ENCODE results near the gene PFDN4.
"Not testable (repeated sequence)": the region's sequence is repeated elsewhere in the genome, so short reads cannot be mapped to it uniquely, and the experiment has no call there.

The PFDN4 gene

DNA sequence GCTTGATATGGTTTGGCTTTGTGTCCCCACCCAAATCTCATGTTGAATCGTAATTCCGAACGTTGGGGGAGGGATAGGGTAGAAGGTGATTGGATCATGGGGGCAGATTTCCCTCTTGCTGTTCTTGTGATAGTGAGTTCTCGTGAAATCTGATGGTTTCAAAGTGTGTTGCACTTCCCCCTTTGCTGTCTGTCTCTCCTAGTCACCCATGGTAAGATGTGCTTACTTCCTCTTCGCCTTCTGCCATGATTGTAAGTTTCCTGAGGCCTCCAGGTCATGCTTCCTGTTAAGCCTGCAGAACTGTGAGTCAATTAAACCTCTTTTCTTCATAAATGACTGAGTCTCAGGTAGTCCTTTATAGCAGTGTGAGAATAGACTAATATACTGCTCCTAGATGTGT is 19.9 kb downstream of the PFDN4 start:
- DNase-seq, result no peak

DNA sequence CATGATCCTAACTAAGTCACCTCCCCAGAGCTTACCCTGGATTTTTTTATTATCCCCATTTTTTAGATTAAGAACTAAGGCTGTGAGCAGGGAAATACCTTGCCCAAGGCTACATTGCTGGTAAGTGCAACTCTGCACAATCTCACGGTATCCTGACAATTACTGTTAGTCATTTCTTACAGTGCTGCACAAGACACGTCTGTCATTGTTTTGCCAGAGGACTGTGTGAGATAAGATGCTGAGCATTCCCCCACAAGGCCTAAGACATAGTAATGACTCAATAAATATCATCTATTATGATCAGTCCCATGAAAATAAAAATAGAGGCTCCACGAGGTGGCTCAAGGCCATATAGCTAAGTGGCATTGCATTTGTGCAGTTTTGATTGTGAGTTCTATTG is 21.0 kb downstream of the PFDN4 start:
- no peak for DNase-seq

DNA sequence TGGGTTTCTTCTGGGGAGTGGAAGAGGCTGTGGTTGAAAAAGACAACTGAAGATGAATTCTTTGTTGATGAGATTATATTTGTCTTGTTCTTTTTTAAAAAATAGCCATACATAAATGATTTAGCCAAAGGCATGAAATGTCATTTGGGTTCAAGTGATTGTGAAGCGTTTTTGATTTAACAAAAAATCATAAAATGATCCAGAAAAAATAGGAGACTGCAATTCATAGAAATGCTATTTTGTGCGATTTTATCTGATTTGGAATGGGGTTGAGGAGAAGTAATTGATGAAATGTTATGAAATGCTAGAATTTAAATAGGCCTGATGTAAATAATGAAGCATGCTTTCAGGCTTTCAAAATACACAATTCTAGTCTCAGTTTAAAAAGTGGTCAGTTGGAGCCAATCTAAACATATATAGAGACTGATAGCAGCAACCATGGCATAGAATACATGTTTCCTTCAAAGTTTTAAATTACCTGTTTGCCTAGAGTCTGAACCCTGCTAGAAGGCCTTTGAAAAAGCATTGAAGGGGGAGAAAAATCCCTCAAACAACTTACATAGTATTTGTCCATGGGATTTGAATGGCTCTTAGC is 21.8 kb downstream of the PFDN4 start:
- DNase-seq, result no peak

DNA sequence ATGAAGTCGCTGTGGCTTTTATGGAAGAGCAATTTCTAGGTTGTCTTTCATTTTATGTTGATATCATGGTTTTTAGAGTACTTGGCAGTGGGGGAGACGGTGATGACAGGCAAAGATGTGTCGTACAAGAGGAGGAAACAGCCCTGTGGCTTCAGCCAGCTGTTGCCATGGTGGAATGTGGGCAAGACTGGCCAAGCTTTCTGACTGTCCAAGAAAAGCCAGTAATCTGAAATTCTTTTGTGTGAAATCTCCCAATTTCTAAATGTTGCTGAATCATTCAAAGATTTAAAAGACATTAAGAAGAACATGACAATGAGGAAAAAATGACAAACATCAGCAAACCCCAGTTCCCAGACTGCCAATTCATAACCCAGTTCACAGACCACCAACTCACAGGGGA is 23.1 kb downstream of the PFDN4 start:
- DNase-seq, result no peak

DNA sequence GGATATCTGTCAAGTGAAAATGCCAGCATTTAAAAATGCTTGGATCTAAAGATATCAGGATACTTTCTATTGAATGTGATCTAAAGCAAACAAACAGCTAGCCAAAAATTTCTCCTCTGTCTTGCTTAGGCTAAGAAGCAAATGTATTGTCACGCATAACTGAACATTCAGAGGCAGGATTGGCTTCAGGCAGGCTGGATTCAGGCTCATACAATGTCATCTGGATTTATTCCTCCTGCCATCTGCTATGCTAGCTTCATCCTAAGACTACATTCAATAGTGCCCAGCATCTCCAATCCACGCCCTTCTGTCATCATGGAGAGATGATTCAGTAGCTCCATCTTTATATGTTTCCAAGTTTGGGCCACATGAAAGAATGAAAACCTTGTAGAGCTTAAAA is 27.1 kb downstream of the PFDN4 start:
- DNase-seq, result no peak

DNA sequence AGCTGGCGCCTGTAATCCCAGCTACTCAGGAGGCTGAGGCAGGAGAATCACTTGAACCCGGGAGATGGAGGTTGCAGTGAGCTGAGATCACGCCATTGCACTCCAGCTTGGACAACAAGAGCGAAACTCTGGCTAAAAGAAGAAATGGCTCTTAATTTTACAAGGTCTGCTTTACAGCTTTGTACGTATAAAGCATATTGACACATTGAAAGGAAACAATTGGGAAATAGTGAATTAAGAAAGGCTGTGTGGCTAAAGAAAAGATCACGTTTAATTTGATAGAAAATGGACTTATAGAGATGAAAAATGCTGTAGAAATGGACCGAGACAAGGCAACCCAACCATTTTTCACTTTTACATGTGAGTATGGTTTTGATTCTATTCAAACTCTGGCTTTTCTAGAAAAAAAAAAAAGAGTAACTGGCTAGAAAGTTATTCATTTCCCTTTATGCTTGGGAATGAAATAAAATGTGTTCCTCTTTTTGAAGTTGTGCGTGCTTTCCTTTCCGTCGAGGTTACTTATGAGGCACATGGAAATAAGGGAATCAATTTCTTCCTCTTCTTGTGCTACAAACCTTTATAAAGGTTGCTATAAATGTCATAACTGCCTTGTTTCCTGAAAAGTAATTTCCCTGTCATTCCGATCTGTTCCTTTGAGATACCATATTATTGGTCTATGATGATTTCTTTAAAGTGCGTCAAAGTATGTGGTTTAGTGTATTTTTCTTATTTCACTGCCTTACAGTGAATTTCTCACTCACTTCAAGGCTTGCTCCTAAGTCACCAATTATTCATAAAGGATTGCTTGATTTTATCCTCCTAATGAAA is 29.4 kb downstream of the PFDN4 start:
- no peak for DNase-seq

DNA sequence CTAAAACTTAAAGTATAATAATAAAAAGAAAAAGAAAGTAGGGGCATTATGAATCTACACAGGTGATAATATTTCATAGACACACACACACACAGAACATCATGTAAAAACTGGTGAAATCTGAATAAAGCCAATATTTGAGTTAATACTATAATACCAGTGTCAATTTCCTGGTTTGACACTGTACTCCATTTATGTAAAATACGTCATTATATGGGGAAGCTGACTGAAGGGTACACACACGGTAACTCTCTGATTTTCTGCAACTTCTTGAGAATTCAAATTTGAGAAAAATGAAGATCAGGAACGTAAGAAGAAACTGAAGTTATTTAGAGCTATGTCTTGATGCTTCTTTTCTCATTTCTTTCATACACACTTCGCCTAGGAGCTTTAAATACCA is 36.2 kb downstream of the PFDN4 start:
- no peak for DNase-seq

DNA sequence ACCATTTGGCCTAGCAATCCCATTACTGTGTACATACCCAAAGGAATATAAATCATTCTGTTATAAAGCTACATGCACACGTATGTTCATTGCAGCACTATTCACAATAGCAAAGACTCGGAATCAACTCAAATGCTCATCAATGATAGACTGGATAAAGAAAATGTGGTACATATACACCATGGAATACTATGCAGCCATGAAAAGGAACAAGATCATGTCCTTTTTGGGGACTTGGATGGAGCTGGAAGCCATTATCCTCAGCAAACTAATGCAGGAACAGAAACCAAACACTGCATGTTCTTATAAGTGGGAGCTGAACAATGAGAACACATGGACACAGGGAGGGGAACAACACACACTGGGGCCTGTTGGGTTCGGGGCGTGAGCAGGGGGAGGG is 40.8 kb downstream of the PFDN4 start:
- not testable (repeated sequence) for DNase-seq

DNA sequence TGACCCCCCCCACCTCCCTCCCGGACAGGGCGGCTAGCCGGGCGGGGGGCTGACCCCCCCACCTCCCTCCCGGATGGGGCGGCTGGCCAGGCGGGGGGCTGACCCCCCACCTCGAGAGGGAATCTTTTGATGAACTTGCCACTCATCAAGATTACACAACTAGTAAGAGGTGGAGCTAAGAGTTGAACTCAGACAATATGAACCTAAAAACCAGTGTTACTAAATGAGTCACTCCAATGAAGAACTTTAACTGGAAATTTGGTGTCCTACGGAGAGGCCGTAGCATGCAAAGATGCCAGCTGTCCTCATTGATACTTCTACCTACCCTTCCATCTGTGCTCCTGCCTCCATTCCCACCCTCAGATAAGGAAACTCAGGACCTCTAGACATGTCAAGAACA is 42.8 kb downstream of the PFDN4 start:
- DNase-seq, result no peak

DNA sequence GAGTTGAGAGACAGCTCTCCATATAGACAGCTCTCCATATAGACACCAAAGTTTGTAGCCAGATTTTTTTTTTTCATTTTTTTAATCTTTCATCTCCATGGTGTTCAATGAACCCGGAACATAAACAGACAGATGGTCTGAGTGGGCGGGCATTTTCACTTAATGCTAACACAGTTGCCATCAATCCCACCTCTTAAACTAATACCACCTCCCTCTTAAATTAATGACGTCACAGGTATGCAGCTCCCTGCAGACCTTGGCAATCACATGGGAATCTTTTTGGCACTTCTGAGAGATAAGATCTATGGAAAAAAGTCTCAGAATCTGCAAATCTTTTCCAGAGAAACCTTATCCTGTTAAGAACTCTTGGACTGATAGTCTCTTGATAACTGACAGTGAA is 43.2 kb downstream of the PFDN4 start:
- DNase-seq, result no peak

DNA sequence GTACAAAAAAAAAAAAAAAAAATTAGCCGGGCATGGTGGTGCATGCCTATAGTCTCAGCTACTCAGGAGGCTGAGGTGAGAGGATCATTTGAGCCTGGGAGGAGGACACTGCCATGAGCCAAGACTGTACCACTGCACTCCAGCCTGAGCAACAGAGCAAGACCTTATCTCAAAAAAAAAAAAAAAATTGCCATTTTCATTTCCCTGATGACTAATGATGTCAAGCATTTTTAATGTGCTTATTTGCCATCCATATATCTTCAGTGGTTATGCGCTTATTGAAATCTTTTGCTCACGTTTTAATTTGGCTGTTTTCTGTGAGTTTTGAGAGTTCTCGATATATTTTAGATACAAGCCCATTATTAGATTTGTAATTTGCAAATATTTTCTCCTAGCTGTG is 46.7 kb downstream of the PFDN4 start:
- no peak for DNase-seq

DNA sequence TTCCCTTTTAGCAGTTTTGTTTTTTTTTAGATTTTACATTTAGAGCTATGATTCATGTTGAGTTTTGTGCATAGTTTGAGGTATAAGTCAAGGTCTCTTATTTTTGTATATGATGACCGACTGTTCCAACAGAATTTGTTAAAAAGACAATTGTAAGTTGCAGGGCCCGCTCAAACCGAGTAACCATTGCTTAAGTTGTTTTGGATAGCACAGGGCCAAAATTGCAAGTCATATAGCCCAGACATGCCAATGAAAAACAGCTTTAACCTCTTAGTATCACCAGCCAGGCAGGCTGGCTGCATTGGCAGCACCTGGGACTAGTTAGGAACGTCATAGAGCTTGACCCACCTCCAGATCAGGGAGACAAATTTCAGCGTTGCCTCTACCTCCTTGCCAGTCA is 47.3 kb downstream of the PFDN4 start:
- no peak for DNase-seq

DNA sequence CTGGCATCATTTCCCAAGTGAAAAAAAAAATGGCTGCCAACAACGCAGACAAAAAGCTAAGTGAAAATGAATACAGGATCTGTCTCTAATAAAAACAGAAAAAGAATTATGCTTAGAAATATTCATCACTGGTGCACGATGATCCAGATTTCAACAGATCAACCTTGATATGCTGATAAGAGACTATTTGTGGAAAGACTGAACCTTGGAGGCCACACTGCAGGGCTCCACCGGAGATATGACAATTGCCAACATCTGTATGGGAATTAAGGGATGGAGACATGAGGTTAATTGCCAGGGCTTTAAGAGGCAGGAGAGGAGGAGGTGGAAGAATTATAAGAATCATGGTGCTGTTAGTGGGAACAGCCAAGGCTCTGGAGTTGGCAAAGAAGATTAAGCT is 48.3 kb downstream of the PFDN4 start:
- DNase-seq, result no peak

DNA sequence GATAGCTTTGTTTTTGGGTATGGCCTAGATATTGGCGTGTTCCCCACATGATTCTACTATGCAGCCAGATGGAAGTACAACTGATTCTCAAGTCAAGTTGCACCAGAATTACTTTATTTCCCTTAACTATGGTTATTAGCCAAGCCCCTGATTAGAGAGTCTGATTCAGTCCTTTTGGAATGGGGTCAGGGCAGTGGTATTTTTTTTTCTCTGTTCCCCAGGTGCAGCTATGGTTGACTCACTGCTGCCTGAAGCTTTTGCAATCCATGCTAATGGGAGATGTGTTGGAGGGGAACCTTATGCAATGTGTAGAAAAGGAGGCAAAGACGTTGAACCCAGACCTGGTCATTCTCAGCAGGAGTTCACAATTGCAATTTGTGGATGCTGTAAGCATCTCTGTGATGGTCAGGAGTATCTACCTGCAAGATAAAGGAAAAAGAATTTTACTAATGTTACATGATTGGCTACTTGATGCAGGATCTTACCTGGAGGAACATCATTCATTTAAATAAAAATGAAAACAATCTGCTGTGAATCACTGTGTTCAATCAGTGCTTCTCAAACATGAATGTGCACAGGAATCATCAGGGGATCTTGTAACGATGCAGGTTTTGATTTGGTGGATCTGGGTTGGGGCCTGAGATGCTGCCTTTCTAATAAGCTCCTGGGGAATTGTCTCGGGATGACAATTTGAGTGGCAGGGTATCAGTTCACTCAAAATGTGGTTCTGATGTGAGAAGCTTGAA is 49.4 kb downstream of the PFDN4 start:
- DNase-seq, result no peak

DNA sequence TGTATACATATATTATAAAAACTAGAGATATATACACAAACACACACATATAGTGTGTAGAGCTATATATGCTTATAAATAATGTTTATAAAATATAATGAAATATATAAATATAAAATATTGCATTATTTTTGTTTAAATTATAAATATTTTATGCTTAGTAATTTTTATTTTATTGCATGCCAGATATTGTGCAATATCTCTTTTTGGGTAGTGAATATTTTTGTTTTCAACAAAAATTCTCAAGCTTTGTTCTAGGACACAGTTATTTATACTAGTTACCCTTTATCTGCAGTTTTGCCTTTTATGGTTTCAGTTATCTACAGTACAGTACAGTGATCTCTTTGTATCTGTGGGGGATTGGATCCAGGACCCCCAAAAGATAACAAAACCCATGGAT is 52.2 kb downstream of the PFDN4 start:
- DNase-seq, result no peak

DNA sequence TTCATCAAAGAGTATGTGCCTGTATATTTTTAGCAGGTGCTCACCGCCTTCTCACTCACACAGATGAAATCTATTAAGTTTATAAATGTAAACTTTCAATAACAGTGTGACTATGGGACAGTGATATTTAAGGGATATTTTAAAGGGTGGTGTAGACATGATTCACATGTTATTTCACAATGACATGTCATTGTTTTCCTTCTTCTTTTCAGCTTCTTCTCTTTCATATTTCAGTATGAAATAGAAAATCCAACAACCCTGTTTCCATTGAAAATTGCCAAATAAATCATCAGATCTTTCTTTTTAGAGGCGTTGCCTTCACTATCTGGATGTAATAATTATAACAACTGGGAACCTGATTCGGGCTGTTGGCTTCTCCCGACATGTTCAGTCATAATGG is 54.8 kb downstream of the PFDN4 start:
- DNase-seq, result no peak

DNA sequence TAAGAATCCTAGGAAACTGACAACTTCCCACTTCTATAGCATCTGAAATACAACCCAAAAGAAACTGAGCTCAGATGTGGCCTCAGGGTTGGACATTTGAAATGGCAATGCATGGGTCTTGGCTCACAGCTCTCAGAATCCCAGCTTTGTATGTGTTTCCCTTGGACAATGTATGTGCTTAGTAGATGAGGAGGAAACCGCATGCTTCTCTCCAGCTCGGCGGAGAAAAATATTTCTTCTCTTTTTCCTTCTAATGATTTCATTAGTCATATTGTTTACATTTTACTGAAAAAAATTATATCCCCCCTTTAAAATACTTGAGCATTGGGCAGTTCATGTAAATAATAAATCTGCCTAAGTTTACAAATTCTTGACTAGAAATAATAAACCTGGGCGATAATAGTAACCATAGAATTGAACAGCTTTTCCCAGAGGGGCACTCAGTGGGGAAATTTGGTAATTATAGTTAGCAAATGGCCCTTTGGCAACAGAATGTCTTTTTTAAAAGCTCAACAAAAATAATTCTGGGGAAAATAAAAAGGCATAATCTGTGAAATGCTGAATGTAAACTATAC is 55.3 kb downstream of the PFDN4 start:
- DNase-seq, result no peak

DNA sequence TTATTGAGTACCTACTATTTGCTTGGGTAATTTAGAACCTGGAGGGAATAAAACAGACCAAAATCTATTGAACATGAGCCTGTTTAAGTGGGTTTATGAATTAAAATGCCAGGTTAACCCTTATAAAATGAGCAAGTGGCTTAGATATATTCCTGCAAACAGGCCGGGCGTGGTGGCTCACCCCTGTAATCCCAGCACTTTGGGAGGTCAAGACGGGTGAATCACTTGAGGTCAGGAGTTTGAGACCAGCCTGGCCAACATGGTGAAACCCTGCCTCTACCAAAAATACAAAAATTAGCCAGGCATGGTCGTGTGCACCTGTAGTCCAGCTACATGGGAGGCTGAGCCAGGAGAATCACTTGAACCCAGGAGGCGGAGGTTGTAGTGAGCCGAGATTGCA is 57.9 kb downstream of the PFDN4 start:
- DNase-seq, result not testable (repeated sequence)

DNA sequence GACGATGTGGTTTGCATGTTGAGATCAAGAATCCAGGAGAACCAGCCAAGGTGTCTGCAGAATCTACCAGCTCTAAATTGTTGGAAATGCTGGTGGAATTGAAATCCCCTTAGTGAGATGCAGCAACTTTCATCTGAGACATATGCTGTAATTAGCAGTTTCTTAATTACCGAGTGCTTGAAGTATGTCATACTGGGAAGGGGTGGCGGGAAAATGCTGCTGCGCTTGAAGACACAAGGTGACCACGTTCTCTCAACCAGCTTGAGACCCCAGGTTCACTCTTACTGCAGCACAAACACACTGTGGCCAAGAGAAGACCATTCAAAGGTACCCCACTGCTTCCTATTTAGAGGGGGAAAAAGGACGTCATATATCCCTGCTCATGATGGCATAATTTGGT is 59.0 kb downstream of the PFDN4 start:
- DNase-seq, result no peak

DNA sequence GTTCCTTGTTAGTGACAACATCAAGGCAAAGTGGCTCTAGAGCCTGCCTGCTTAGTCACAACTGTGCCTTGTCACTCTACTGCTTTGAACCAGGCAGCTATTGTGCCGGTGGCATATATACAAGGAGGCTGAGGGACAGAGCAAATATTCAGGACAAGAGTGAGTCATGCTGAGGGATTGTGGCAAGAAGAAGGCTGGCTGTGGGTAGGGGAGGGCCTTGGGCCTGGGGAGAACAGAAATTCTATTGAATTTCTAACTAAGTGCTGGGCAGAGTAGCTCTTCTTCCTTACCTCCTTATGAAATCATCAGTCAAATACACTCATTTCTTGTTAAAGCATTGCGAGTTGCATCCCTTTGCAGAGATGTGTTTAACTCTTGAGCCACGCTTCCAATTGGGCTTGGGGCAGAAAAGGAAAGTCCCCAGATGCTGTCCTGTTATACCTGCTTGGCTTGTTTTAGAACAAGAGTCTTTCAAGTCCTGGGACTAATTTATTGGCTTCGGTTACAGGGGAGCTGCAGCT is 59.7 kb downstream of the PFDN4 start:
- no peak for DNase-seq

DNA sequence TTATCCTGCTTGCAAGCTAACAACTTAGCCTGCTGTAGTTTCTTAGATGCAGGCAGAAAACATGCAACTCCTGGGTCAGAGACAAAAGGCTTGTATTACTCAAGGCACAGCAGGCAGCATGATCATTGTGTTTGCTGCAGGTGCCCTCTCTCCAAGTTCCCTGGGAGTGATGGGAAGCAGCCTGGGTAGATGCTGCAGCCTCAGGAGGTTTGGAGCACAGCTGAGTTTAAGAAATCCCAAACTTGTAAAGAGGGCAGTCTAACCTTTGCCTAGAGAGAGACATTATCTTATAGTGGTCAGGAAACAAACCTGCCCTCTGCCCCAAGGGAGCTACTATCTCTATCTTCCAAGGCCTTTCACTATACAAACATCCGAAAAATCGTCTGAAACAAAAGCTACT is 61.1 kb downstream of the PFDN4 start:
- no peak for DNase-seq

All from activated CD8-positive, alpha-beta memory T cell treated with anti-CD3 and anti-CD28 coated beads, Interleukin-2, amount 50 U/mL, for 4 hours (primary cell).